ENCODE measurements around the gene TXNDC2. TPM values are rescaled to one million over a fixed set of nuclear protein-coding genes. Genes with fewer than 3 reads are reported as not detected.

TXNDC2 gene
- total and polyA plus RNA-seq, 10 of the 15 experiments (the other 5 are each of a cell fraction or from before 2014, with no cell fraction given), result 0.04 to 0.07 (median 0.06) TPM; not detected in 7

- no peak overlapping the region for H3K27ac ChIP-seq (ENCODE audit: control insufficient read depth, insufficient read depth)
- no peak for DNase-seq (ENCODE audit: low read depth, low spot score)
- no peaks in the 10 kb centered on the region for H3K4me1 ChIP-seq (ENCODE audit: control insufficient read depth, insufficient read depth, low read length)
- ChIA-PET RAD21 (ENCODE audit: unreplicated experiment) (no interaction called here), POLR2A (no interaction called here), CTCF (no interaction called here), SMC1A (ENCODE audit: uncharacterized antibody, unreplicated experiment) (no interaction called here)
- no peaks in the 10 kb centered on the region for H3K36me3 ChIP-seq (ENCODE audit: control insufficient read depth in 2 of 2, insufficient read depth in 2 of 2, low read length in 1 of 2)
- H2AFZ ChIP-seq (ENCODE audit: control insufficient read depth, low read depth, low read length), result no peak overlapping the region
- H3K79me2 ChIP-seq (ENCODE audit: control insufficient read depth, insufficient read depth, low read length), result no peaks in the 10 kb centered on the region
- no peak overlapping the region for H3K4me2 ChIP-seq (ENCODE audit: control insufficient read depth, insufficient read depth)
- intact Hi-C loops (cut with micrococcal nuclease; ENCODE audit: unreplicated experiment) (no loop called here), in situ Hi-C loops (cut with MboI) (loop anchor here (5.0 kb wide), 1 partner anchor 51 kb away; no protein-coding TSS in a partner anchor)
- H3K9ac ChIP-seq (ENCODE audit: control insufficient read depth, insufficient read depth, low read length), result no peak overlapping the region
- H4K20me1 ChIP-seq (ENCODE audit: control insufficient read depth, insufficient read depth), result no peaks in the 10 kb centered on the region
- no peaks in the 10 kb centered on the region for H3K9me3 ChIP-seq (replicated peaks; ENCODE audit: control insufficient read depth, insufficient read depth, low read length)
- no peak overlapping the region for H3K4me3 ChIP-seq
- BruUV-seq (replicated peaks), result no TSS peak
- WGBS (ENCODE audit: insufficient coverage, insufficient replicate concordance, low lambda C conversion rate, missing lambda C conversion rate), result 72% methylated on average over 4 of the region's 4 CpGs
- H3K27me3 ChIP-seq (replicated peaks in 1 of 2; ENCODE audit: control insufficient read depth in 2 of 2, insufficient read depth in 2 of 2, low read length in 1 of 2), result peaks cover 0 to 4% of the 10 kb centered on the region in 2 experiments; a peak in 2 of 4 replicates
- no peak for ATAC-seq
- TF ChIP-seq NKRF (conservative IDR thresholded peaks at IDR 0.05) (no peak), MEF2B (IDR thresholded peaks at IDR 0.05; ENCODE audit: partially characterized antibody, poor library complexity, severe bottlenecking) (peak; percentile 11)
- FAIRE-seq, result no peak
Observed at GRCh38 chr18:9841752-9842151, 44.0 kb upstream of the TXNDC2 start.

- intact Hi-C loops (cut with micrococcal nuclease; ENCODE audit: unreplicated experiment), result no loop called here
- TF ChIP-seq BCL11A (IDR thresholded peaks at IDR 0.05; ENCODE audit: low read depth, low read length) (no peak), CBX5 (IDR thresholded peaks at IDR 0.05; ENCODE audit: low read depth) (no peak), DPF2 (IDR thresholded peaks at IDR 0.05) (no peak), MXI1 (IDR thresholded peaks at IDR 0.05; ENCODE audit: low read depth, low read length) (no peak), ASH2L (IDR thresholded peaks at IDR 0.05; ENCODE audit: borderline replicate concordance, low read depth) (no peak), JUNB (IDR thresholded peaks at IDR 0.05) (no peak), FOXK2 (IDR thresholded peaks at IDR 0.05) (no peak), STAT3 (IDR thresholded peaks at IDR 0.05; ENCODE audit: low read depth, low read length) (no peak), PBX3 (IDR thresholded peaks at IDR 0.05; ENCODE audit: insufficient replicate concordance, low read depth, low read length) (no peak), ZSCAN29 (IDR thresholded peaks at IDR 0.05) (no peak), JUND (IDR thresholded peaks at IDR 0.05; ENCODE audit: low read depth, low read length) (no peak), HDAC6 (IDR thresholded peaks at IDR 0.05; ENCODE audit: unreplicated experiment) (no peak)
Observed at GRCh38 chr18:9842448-9842847, 43.3 kb upstream of the TXNDC2 start.

More at GRCh38 chr18:9842448-9842847, 43.3 kb upstream of the TXNDC2 start:
- in situ Hi-C loops (cut with MboI), result loop anchor here (5.0 kb wide), 1 partner anchor 50 kb away; no protein-coding TSS in a partner anchor
- H3K27me3 ChIP-seq (replicated peaks in 1 of 2; ENCODE audit: control insufficient read depth in 2 of 2, insufficient read depth in 2 of 2, low read length in 1 of 2), result peaks cover 0 to 2% of the 10 kb centered on the region in 2 experiments; a peak in 2 of 4 replicates
- no peak overlapping the region for H3K9ac ChIP-seq (ENCODE audit: control insufficient read depth, insufficient read depth, low read length)
- H3K79me2 ChIP-seq (ENCODE audit: control insufficient read depth, insufficient read depth, low read length), result no peaks in the 10 kb centered on the region
- no peaks in the 10 kb centered on the region for H3K4me1 ChIP-seq (ENCODE audit: control insufficient read depth, insufficient read depth, low read length)
- no TSS peak for BruUV-seq (replicated peaks)
- H3K4me3 ChIP-seq, result no peak overlapping the region
- ChIA-PET RAD21 (ENCODE audit: unreplicated experiment) (no interaction called here), CTCF (no interaction called here), POLR2A (no interaction called here), SMC1A (ENCODE audit: uncharacterized antibody, unreplicated experiment) (no interaction called here)
- H3K27ac ChIP-seq (ENCODE audit: control insufficient read depth, insufficient read depth), result no peak overlapping the region
- H3K9me3 ChIP-seq (replicated peaks; ENCODE audit: control insufficient read depth, insufficient read depth, low read length), result no peaks in the 10 kb centered on the region
- H3K4me2 ChIP-seq (ENCODE audit: control insufficient read depth, insufficient read depth), result no peak overlapping the region
- H3K36me3 ChIP-seq (ENCODE audit: control insufficient read depth in 2 of 2, insufficient read depth in 2 of 2, low read length in 1 of 2), result no peaks in the 10 kb centered on the region
- H4K20me1 ChIP-seq (ENCODE audit: control insufficient read depth, insufficient read depth), result no peaks in the 10 kb centered on the region
- DNase-seq (ENCODE audit: low read depth, low spot score) (no peak), FAIRE-seq (no peak), ATAC-seq (no peak)
- 94% methylated on average over 6 of the region's 6 CpGs for WGBS (ENCODE audit: insufficient coverage, insufficient replicate concordance, low lambda C conversion rate, missing lambda C conversion rate)
- no peak overlapping the region for H2AFZ ChIP-seq (ENCODE audit: control insufficient read depth, low read depth, low read length)
